ENCODE results near the gene TUBGCP5. TPM values are rescaled to one million over a fixed set of nuclear protein-coding genes. Genes with fewer than 3 reads are reported as not detected.
"Not testable (repeated sequence)": the region's sequence is repeated elsewhere in the genome, so short reads cannot be mapped to it uniquely, and the experiment has no call there.

Gene TUBGCP5
- total RNA-seq, 2 donors from 2014 or later = 15.8 to 39.6 TPM

DNA sequence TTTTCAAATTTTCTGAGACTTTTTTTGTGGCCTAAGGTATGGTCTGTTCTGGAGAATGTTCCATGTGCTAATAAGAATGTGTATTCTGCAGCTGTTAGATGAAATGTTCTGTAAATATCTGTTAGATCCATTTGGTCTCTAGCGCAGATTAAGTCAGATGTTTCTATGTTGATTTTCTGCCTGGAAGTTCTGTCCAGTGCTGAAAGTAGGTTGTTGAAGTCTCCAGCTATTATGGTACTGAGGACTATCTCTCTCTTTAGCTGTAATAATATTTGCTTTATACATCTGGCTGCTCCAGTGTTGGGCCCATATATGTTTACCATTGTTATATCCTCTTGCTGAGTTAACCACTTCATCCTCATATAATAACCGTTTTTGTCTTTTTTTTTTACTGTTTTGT lies 13.2 kb upstream of the TUBGCP5 start:
- Histone ChIP-seq H3K4me1 (ENCODE audit: control insufficient read depth in 1 of 2, low read depth in 2 of 2) (no peaks in the 10 kb centered on the region), H3K4me3 (no peak overlapping the region), H3K36me3 (no peaks in the 10 kb centered on the region), H3K27ac (no peak overlapping the region), H3K9me3 (no peaks in the 10 kb centered on the region), H3K27me3 (replicated peaks; ENCODE audit: insufficient read depth) (no peaks in the 10 kb centered on the region)
- TF ChIP-seq, protein P1, sequence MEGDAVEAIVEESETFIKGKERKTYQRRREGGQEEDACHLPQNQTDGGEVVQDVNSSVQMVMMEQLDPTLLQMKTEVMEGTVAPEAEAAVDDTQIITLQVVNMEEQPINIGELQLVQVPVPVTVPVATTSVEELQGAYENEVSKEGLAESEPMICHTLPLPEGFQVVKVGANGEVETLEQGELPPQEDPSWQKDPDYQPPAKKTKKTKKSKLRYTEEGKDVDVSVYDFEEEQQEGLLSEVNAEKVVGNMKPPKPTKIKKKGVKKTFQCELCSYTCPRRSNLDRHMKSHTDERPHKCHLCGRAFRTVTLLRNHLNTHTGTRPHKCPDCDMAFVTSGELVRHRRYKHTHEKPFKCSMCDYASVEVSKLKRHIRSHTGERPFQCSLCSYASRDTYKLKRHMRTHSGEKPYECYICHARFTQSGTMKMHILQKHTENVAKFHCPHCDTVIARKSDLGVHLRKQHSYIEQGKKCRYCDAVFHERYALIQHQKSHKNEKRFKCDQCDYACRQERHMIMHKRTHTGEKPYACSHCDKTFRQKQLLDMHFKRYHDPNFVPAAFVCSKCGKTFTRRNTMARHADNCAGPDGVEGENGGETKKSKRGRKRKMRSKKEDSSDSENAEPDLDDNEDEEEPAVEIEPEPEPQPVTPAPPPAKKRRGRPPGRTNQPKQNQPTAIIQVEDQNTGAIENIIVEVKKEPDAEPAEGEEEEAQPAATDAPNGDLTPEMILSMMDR (IDR thresholded peaks at IDR 0.05) = no peak
- DNase-seq (ENCODE audit: low spot score) (no peak), ATAC-seq (ENCODE audit: insufficient number of reproducible peaks, low FRiP score, low read depth) (no peak)

DNA sequence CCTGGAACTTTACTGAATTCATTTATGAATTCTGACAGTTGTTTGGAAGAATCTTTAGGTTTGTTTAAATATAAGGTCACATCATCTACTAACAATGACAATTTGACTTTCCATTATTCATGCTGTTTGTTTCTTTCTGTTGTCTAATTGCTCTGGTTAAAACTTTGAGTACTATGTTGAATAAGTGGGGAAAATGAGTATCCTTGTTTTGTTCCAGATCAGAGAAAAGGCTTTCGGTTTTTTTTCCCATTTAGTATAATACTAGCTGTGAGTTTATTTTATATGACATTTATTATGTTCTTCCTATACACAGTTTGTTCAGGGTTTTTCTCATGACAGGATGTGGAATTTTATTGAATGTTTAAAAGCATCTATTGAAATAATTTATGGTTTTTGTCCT lies 11.3 kb upstream of the TUBGCP5 start:
- Histone ChIP-seq H3K9me3 (no peaks in the 10 kb centered on the region), H3K4me3 (no peak overlapping the region), H3K27me3 (replicated peaks; ENCODE audit: insufficient read depth) (no peaks in the 10 kb centered on the region), H3K27ac (no peak overlapping the region), H3K4me1 (ENCODE audit: control insufficient read depth in 1 of 2, low read depth in 2 of 2) (no peaks in the 10 kb centered on the region), H3K36me3 (no peaks in the 10 kb centered on the region)
- DNase-seq (ENCODE audit: low spot score) (no peak), ATAC-seq (ENCODE audit: insufficient number of reproducible peaks, low FRiP score, low read depth) (no peak)
- TF ChIP-seq, protein P1 (IDR thresholded peaks at IDR 0.05) = no peak

DNA sequence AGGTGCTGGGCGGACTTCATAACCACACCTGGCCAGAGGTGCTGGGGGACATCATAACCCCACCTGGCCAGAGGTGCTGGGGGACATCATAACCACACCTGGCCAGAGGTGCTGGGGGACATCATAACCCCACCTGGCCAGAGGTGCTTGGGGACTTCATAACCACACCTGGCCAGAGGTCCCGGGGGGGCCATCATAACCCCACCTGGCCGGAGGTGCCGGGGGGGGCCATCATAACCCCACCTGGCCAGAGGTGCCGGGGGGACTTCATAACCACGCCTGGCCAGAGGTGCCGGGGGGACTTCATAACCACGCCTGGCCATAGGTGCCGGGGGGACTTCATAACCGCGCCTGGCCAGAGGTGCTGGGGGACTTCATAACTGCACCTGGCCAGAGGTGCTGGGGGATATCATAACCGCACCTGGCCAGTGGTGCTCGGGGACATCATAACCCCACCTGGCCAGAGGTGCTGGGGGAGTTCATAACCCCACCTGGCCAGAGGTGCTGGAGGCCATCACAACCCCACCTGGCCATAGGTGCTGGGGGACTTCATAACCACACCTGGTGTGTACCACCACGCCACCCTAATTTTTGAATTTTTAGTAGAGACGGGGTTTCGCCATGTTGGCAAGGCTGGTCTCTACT lies 10.7 kb upstream of the TUBGCP5 start:
- no peaks in the 10 kb centered on the region for H3K27me3 ChIP-seq (replicated peaks; ENCODE audit: insufficient read depth)
- no peaks in the 10 kb centered on the region for H3K4me1 ChIP-seq (ENCODE audit: control insufficient read depth in 1 of 2, low read depth in 2 of 2)
- H3K36me3 ChIP-seq = no peaks in the 10 kb centered on the region
- TF ChIP-seq, protein P1 (IDR thresholded peaks at IDR 0.05) = no peak
- ATAC-seq (ENCODE audit: insufficient number of reproducible peaks, low FRiP score, low read depth) (no peak), DNase-seq (ENCODE audit: low spot score) (no peak)
- no peak overlapping the region for H3K4me3 ChIP-seq
- H3K9me3 ChIP-seq = no peaks in the 10 kb centered on the region
- H3K27ac ChIP-seq = no peak overlapping the region

DNA sequence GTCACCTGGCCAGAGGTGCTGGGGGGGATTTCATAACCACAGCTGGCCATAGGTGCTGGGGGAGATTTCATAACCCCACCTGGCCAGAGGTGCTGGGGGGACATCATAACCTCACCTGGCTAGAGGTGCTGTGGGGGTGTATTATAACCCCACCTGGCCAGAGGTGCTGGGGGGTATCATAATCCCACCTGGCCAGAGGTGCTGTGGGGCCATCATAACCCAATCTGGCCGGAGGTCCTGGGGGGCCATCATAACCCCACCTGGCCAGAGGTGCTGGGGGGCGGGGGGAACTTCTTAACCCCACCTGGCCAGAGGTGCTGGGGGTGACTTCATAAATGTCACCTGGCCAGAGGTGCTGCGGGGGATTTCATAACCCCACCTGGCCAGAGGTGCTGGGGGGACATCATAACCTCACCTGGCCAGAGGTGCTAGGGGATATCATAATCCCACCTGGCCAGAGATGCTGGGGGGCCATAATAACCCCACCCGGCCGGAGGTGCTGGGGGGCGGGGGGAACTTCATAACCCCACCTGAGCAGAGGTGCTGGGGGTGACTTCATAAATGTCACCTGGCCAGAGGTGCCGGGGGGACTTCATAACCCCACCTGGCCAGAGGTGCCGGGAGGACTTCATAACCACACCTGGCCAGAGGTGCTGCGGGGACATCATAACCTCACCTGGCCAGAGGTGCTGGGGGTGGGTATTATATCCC lies 9.4 kb upstream of the TUBGCP5 start:
- H3K27me3 ChIP-seq (replicated peaks; ENCODE audit: insufficient read depth); ATAC-seq (ENCODE audit: insufficient number of reproducible peaks, low FRiP score, low read depth); H3K4me1 ChIP-seq (ENCODE audit: control insufficient read depth in 1 of 2, low read depth in 2 of 2); DNase-seq (ENCODE audit: low spot score); H3K9me3 ChIP-seq; H3K4me3 ChIP-seq; H3K27ac ChIP-seq; H3K36me3 ChIP-seq: not testable (repeated sequence)

DNA sequence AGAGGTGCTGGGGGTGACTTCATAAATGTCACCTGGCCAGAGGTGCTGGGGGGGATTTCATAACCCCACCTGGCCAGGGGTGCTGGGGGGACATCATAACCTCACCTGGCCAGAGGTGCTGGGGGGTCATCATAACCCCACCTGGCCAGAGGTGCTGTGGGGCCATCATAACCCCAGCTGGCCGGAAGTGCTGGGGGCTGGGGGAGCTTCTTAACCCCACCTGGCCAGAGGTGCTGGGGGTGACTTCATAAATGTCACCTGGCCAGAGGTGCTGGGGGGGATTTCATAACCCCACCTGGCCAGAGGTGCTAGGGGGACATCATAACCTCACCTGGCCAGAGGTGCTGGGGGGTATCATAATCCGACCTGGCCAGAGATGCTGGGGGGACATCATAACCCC lies 4.6 kb upstream of the TUBGCP5 start:
- H3K4me3 ChIP-seq; DNase-seq (ENCODE audit: low spot score); ATAC-seq (ENCODE audit: insufficient number of reproducible peaks, low FRiP score, low read depth); H3K9me3 ChIP-seq; H3K27me3 ChIP-seq (replicated peaks; ENCODE audit: insufficient read depth); H3K4me1 ChIP-seq (ENCODE audit: control insufficient read depth in 1 of 2, low read depth in 2 of 2); H3K36me3 ChIP-seq; H3K27ac ChIP-seq: not testable (repeated sequence)

DNA sequence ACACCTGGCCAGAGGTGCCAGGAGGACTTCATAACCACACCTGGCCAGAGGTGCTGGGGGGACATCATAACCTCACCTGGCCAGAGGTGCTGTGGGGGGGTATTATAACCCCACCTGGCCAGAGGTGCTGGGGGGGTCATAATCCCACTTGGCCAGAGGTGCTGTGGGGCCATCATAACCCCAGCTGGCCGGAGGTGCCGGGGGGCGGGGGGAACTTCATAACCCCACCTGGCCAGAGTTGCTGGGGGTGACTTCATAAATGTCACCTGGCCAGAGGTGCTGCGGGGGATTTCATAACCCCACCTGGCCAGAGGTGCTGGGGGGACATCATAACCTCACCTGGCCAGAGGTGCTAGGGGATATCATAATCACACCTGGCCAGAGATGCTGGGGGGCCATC lies 4.2 kb upstream of the TUBGCP5 start:
- H3K27me3 ChIP-seq (replicated peaks; ENCODE audit: insufficient read depth); H3K36me3 ChIP-seq; H3K9me3 ChIP-seq; ATAC-seq (ENCODE audit: insufficient number of reproducible peaks, low FRiP score, low read depth); H3K4me1 ChIP-seq (ENCODE audit: control insufficient read depth in 1 of 2, low read depth in 2 of 2); H3K4me3 ChIP-seq; DNase-seq (ENCODE audit: low spot score); H3K27ac ChIP-seq: not testable (repeated sequence)

DNA sequence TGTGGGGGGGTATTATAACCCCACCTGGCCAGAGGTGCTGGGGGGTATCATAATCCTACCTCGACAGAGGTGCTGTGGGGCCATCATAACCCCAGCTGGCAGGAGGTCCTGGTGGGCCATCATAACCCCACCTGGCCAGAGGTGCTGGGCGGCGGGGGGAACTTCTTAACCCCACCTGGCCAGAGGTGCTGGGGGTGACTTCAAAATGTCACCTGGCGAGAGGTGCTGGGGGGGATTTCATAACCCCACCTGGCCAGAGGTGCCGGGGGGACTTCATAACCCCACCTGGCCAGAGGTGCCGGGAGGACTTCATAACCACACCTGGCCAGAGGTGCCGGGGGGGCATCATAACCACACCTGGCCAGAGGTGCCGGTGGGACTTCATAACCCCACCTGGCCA lies 2.4 kb upstream of the TUBGCP5 start:
- not testable (repeated sequence) for H3K27ac ChIP-seq; H3K36me3 ChIP-seq; DNase-seq (ENCODE audit: low spot score); ATAC-seq (ENCODE audit: insufficient number of reproducible peaks, low FRiP score, low read depth); H3K27me3 ChIP-seq (replicated peaks; ENCODE audit: insufficient read depth); H3K9me3 ChIP-seq; H3K4me3 ChIP-seq
- H3K4me1 ChIP-seq (ENCODE audit: control insufficient read depth in 1 of 2, low read depth in 2 of 2) = peaks cover 5 to 21% of the 10 kb centered on the region in 2 donors
